ENCODE measurements around the gene AKAP8L.

DNA sequence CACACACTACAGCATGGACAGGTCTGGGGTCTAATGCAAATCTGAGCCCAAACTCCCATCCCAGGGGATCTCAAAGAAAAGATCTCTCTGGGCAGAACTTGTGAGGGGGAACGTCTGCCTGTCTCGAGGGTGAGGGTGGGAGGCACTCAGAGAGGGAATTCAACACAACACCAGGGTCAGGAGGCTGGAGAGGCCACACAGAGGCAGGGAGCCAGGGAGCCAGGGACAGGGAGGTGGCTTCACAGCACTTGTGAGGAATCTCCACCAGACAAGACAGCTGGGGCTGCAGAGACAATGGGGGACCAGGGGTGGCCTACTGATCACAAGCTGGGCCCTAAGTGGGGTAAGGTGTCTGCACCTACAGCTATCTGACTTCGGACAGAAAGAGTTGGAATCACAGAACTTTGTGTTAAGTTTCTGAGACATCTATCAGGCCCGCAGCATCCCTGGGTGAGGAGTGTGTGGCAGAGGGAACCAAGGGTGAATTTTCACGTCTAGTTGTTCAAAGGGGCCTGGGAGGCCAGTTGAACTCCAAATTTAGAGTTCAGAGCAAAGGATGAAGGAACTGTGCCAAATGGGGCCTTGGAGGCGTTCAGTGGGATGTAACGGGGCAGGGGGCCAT, 12.7 kb upstream of the AKAP8L start:
- TF ChIP-seq POLR2A (conservative IDR thresholded peaks at IDR 0.05) (no peak), CTCF (IDR thresholded peaks at IDR 0.05 in 2 of 3, conservative IDR thresholded peaks at IDR 0.05 in 1 of 3; ENCODE audit: insufficient read depth in 2 of 3, low read depth in 1 of 3, low read length in 3 of 3) (no peak), FOXJ3 (CRISPR knock-in tag; IDR thresholded peaks at IDR 0.05) (no peak), CBFA2T3 (IDR thresholded peaks at IDR 0.05) (no peak), NFRKB (IDR thresholded peaks at IDR 0.05; ENCODE audit: low read depth) (no peak), CBX5 (IDR thresholded peaks at IDR 0.05; ENCODE audit: borderline replicate concordance, low read depth) (no peak), POLR2B (IDR thresholded peaks at IDR 0.05; ENCODE audit: low read depth, partially characterized antibody) (no peak)
- TF ChIP-seq, protein P1, sequence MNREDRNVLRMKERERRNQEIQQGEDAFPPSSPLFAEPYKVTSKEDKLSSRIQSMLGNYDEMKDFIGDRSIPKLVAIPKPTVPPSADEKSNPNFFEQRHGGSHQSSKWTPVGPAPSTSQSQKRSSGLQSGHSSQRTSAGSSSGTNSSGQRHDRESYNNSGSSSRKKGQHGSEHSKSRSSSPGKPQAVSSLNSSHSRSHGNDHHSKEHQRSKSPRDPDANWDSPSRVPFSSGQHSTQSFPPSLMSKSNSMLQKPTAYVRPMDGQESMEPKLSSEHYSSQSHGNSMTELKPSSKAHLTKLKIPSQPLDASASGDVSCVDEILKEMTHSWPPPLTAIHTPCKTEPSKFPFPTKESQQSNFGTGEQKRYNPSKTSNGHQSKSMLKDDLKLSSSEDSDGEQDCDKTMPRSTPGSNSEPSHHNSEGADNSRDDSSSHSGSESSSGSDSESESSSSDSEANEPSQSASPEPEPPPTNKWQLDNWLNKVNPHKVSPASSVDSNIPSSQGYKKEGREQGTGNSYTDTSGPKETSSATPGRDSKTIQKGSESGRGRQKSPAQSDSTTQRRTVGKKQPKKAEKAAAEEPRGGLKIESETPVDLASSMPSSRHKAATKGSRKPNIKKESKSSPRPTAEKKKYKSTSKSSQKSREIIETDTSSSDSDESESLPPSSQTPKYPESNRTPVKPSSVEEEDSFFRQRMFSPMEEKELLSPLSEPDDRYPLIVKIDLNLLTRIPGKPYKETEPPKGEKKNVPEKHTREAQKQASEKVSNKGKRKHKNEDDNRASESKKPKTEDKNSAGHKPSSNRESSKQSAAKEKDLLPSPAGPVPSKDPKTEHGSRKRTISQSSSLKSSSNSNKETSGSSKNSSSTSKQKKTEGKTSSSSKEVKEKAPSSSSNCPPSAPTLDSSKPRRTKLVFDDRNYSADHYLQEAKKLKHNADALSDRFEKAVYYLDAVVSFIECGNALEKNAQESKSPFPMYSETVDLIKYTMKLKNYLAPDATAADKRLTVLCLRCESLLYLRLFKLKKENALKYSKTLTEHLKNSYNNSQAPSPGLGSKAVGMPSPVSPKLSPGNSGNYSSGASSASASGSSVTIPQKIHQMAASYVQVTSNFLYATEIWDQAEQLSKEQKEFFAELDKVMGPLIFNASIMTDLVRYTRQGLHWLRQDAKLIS (CRISPR knock-in tag; IDR thresholded peaks at IDR 0.05), result no peak
